GM12892 (cell line): Measurements from ENCODE around the gene ZNF862.

ENCODE experiments used
- POLR2A ChIP-seq: IDR thresholded peaks from 2 replicates; pipeline ENCODE4 v1.6.1; 2011; ENCODE audit warnings: low read depth, low read length, control low read depth
- POLR2AphosphoS5 ChIP-seq: IDR thresholded peaks from 2 replicates; pipeline ENCODE4 v1.6.1; 2011; ENCODE audit warnings: low read depth, low read length, control low read depth
- TAF1 ChIP-seq: IDR thresholded peaks from 2 replicates; pipeline ENCODE4 v1.6.1; 2011; ENCODE audit warnings: low read depth, mild to moderate bottlenecking, control low read depth, low read length, borderline replicate concordance

DNA sequence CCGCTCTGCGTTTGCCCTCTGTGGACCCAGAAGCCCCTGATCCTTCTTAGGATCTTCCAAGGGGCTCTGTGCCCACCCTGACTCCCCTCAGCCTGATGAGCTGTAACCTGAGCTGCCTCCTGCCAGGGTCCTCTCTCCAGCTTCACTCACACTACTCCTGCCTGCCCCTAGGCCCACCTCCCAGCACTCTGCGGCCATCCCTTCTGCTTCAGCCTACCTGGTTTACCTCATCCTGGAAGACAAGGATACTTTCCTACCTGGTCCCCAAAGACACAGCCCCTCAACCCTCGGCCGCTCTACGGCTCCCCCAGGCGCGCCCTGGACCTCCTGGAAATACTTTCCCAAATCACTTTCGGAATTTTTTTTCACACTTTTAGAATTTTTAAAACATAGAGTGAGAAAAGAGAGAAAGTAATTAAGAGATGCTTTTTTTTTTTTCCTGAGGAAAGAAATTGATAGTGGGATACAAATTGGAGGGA is 6.4 kb upstream of the ZNF862 start:
- no peak for TF ChIP-seq POLR2A
- TF ChIP-seq POLR2AphosphoS5, result no peak
- no peak for TF ChIP-seq TAF1
